NCI-H774 (cell line): Measurements from ENCODE around the gene AGPAT4.
"Not testable (repeated sequence)": the region's sequence is repeated elsewhere in the genome, so short reads cannot be mapped to it uniquely, and the experiment has no call there.

Experiments
- DNase-seq: peaks from one replicate; lab custom pipeline; 2025; lab: John Stamatoyannopoulos, UW

AGPAT4 gene

DNA sequence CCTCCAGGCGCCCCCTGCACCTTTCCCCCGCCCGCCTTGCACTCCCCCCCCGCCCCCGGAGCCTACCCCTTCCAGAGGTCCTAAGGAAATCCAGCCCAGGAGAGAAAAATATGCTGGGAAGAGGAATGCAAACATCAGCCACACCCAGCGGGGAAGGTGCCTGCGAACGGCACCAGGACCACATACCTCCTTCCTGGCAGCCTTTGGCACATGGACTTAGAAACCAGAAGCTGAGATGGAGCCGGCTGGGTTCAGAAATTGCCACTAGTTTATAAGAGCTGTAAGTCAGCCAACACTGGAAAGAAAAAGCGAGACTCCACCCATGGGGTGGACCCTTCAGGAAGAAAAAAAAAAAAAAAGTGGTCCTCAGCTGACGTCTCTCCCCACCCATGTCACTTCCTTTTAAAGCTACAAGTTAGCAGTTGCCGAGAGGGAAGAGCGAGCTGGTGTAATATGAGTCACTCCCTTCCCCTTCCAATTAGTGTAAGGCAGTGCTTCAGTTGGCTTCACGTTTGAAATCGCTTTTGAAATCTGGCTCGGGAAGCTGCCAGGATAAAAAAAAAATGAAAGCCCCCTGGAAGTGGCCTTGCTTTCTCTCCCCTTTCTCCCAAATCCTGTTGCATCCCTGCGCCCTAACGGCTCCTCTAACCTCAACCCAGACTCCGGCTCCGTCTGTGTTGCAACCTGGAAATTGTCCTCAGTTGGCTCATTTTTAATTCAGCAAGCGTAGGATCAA, at the start of gene AGPAT4:
Gene AGPAT4, minus strand, starts transcription at position 310 of the 736 bp plus-strand sequence. CDS start 41,848 bp downstream, outside the sequence.
- DNase-seq = peak; percentile 86

- no peak for DNase-seq
Observed at GRCh38 chr6:161319231-161319630, 45.4 kb upstream of the AGPAT4 start.

GRCh38 chr6:161318456-161318855, 44.6 kb upstream of the AGPAT4 start:
- DNase-seq = no peak

- no peak for DNase-seq
Observed at GRCh38 chr6:161316531-161316930, 42.7 kb upstream of the AGPAT4 start.

DNA sequence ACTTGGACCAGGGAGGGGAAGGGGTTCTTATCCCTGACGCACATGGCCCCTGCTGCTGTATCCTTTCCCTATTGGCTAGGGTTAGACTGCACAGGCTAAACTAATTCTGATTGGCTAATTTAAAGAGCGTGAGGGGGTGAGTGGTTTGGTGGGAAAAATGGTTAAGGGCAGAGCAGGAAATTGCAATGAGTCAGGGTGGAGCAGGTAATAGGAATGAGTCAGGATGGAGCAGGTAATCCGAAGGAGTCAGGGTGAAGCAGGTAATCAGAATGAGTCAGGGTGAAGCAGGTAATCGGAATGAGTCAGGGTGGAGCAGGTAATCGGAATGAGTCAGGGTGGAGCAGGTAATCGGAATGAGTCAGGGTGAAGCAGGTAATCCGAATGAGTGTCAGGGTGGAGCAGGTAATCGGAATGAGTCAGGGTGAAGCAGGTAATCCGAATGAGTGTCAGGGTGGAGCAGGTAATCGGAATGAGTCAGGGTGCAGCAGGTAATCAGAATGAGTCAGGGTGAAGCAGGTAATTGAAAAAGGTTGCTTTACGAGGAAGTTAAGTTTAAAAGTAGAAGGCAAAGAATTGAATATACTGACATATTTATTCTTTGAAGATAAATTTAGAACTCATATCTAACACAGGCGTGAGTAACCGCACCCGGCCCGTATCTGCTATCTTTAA, 41.5 kb upstream of the AGPAT4 start:
- DNase-seq = not testable (repeated sequence)

DNA sequence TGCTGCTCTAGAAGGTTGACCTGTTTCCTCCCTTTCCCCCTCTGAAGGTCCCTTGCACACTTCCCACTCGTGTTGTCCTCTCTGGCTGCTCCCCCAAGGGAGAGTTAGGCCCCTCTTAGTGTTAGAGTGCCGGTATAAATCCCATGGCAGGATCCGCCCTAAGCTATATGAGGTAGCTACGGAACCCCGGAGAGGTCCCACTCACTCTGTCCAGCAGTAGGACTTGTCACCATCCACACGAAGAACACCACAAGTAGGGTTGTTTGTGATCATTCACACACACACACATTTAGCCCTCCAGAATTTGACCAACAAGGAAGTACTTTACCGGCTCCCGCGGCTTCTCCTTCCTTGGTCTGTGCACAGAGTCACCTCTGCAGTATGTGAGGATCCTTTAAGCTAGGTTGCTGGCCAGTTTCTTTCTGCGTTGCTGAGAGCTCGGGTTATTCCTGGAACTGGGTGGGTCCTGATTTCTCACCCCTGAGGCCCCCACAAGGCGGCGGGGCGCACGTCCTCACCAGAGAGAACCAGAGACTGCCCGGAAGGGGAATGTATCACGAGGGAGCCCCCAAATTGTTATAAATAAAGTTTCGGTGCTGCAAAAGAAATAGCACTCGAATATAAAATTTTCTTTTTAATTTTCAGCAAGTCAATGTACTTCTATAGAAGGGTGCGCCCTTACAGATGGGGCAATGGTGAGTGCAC, 40.8 kb upstream of the AGPAT4 start:
- DNase-seq = not testable (repeated sequence)

- DNase-seq = no peak
Observed at GRCh38 chr6:161313940-161314509, 40.2 kb upstream of the AGPAT4 start.

- not testable (repeated sequence) for DNase-seq
Observed at GRCh38 chr6:161313475-161313874, 39.6 kb upstream of the AGPAT4 start.

GRCh38 chr6:161309774-161310173, 35.9 kb upstream of the AGPAT4 start:
- not testable (repeated sequence) for DNase-seq

GRCh38 chr6:161308075-161308655, 34.3 kb upstream of the AGPAT4 start:
- DNase-seq = no peak

DNA sequence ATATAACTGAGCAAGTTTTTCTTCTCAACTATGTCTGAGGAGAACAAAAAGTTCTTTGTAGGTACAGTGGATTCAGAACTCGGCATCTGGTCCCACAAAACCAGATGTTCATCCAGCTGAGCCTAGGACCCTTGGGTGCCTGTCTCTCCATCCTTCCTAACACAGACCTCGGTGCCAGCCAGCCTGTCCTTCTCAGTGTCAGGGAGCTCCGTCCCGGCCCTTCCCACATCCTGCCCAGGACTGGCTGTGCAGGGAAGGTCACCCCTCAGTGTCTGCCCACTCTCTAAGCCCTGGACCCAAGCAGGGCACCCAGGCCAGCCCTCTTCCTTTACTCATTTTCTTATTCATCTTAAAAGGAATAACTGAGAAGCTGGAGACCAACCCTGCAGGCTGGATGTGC, 32.0 kb upstream of the AGPAT4 start:
- no peak for DNase-seq

- DNase-seq = no peak
Observed at GRCh38 chr6:161303628-161304340, 29.9 kb upstream of the AGPAT4 start.

DNA sequence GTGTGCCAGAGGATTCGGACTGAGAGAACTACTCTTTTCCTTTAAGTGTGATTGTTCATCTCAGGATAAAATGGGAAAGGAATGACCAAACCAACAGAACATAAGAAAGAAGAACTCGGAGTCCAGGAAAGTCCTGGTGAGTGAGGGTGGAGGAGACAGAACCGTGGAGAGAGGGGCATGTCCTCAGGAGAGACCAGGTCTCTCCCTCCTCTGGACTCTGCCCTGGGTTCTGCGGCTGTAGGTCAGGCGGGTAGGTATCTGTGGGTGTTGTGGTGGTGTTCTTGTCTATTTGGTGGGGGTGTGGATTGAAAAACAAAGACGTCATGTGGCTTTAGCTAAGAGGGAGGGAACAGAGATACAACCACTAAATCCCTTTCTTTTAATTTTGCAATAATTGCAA, 29.1 kb upstream of the AGPAT4 start:
- DNase-seq = no peak

DNA sequence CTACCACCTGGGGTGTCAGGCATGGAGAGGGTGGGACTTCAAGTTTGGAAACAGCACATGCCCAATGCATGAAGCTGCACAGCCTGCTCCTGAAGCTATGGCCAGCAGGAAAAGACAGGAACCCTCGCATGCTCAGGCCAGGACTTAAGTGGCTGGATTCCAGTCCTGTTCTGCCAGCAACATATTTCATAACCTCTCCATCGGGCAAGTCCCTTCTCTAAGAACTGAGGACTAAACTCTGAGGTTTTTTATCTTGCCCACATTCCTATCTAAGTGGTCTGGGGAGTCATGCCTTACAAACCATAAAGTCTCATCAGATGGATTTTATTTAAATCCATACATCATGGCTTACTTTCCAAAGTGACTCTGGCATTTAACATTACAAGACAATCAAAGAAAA, 27.5 kb upstream of the AGPAT4 start:
- no peak for DNase-seq

DNA sequence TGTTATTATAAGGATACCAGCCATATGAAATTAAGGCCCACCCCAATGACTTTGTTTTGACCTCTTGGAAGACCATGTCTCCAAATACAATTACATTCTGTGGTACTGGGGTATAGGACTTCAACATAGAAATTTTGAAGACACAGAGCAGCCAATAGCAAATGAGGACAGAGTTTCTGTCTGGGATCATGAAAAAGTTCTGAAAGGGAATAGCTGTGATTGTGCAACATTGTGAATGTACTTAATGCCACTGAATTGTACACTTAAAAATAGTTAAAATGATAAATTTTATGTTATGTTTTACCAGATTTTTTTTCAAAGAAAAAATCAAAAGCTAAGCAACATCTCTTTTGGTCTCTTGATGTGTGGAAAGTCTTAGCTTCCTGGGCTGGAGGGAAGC, 27.0 kb upstream of the AGPAT4 start:
- no peak for DNase-seq

- DNase-seq = no peak
Observed at GRCh38 chr6:161299726-161300125, 25.9 kb upstream of the AGPAT4 start.

DNA sequence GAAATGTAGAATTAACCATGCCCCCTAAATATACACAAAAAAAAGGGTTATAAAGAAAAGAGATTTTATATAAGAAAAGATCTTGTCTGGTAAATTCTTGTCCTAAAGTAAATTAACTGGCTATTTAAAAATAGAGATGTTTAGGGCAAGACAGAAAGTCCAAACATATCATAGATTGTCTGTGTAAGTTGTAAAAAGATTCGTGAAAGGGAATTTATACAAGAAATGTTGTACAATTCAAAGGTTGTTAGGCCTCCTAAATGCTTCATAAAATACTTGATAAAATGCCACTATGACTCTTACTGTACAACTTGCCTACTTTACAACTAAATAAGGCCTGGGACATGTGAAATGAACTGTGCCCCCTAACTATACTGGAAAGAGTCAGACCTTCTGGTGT, 21.9 kb upstream of the AGPAT4 start:
- no peak for DNase-seq

- DNase-seq = no peak
Observed at GRCh38 chr6:161292650-161293281, 18.9 kb upstream of the AGPAT4 start.

- DNase-seq = no peak
Observed at GRCh38 chr6:161292145-161292544, 18.3 kb upstream of the AGPAT4 start.

DNA sequence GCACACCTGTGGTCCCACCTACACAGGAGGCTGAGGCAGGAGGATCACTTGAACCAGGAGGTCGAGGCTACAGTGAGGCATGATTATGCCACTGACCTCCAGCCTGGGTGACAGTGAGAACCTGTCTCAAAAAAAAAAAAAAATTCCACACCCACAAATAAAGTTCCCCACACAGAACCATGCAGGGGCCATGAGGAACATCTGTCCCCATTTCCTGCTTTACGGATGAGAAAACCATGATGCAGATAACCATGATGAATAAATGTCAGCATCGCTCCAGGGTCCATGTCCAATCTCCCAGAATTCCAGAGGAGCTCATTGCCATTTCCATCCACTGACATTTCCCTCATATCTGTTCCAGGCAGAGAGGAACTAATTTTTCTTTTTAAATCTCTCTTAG, 16.9 kb upstream of the AGPAT4 start:
- DNase-seq = no peak

DNA sequence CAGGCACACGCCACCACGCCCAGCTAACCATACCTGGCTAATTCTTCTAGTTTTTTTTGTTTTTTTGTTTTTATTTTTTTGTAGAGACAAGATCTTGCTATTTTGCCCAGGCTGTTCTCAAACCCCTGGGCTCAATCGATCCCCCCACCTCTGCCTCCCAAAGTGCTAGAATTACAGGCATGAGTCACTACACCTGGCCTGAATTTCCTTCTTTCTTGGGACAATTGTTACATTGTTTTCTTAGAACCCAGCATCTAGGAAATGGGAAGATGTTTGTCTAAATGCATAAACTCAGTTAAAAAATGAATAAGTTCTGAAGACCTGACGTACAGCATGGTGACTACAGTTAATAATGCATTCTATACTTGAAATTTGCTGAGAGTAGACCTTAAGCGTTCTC, 10.8 kb upstream of the AGPAT4 start:
- DNase-seq = no peak
